HG03521 (cell line): ENCODE measurements around the gene APC2.
"Not testable (repeated sequence)": the region's sequence is repeated elsewhere in the genome, so short reads cannot be mapped to it uniquely, and the experiment has no call there.

ENCODE experiments used
- ATAC-seq: cut with Tn5 transposase; IDR thresholded peaks from one replicate; pipeline ENCODE4 v1.9.1; 2021; ENCODE audit warnings: mild to moderate bottlenecking, moderate library complexity; ENCODE audit not compliant: unreplicated experiment

APC2 gene

GRCh38 chr19:1491114-1491848 lies 41.4 kb downstream of the APC2 start, which contains the start of gene REEP6:
Gene REEP6, plus strand, starts transcription at chr19:1491181. Its CDS starts 89 bp downstream, at chr19:1491270.
- no peak for ATAC-seq

- no peak for ATAC-seq
Measured at GRCh38 chr19:1491849-1492170, 41.9 kb downstream of the APC2 start.

- no peak for ATAC-seq
Measured at GRCh38 chr19:1492474-1493006, 42.6 kb downstream of the APC2 start.

- no peak for ATAC-seq
Measured at GRCh38 chr19:1494115-1494815, 44.3 kb downstream of the APC2 start.

- no peak for ATAC-seq
Measured at GRCh38 chr19:1495051-1495798, 45.3 kb downstream of the APC2 start.

GRCh38 chr19:1495799-1496713 lies 46.1 kb downstream of the APC2 start:
- ATAC-seq: no peak

GRCh38 chr19:1496714-1497577 lies 47.0 kb downstream of the APC2 start:
- ATAC-seq: no peak

- ATAC-seq: no peak
Measured at GRCh38 chr19:1497578-1498235, 47.8 kb downstream of the APC2 start.

GRCh38 chr19:1499231-1499630 lies 49.3 kb downstream of the APC2 start:
- not testable (repeated sequence) for ATAC-seq

GRCh38 chr19:1501200-1501595 lies 51.3 kb downstream of the APC2 start:
- no peak for ATAC-seq

- no peak for ATAC-seq
Measured at GRCh38 chr19:1502433-1503088, 52.6 kb downstream of the APC2 start.

GRCh38 chr19:1503089-1503924 lies 53.4 kb downstream of the APC2 start:
- no peak for ATAC-seq

- no peak for ATAC-seq
Measured at GRCh38 chr19:1503925-1504773, 54.2 kb downstream of the APC2 start.

- no peak for ATAC-seq
Measured at GRCh38 chr19:1505012-1505411, 55.1 kb downstream of the APC2 start.

GRCh38 chr19:1505991-1506881 lies 56.3 kb downstream of the APC2 start:
- no peak for ATAC-seq

- ATAC-seq: no peak
Measured at GRCh38 chr19:1507192-1507660, 57.3 kb downstream of the APC2 start.
